T-cell (primary cell): Measurements from ENCODE around the gene PSD4. TPM values are rescaled to one million over a fixed set of nuclear protein-coding genes. Genes with fewer than 3 reads are reported as not detected.

ENCODE experiments used
- ATAC-seq, 4 experiments: fragments of 200-7000 bp in 3 of 4; fragments of 150-1000 bp in 1 of 4; cut with Tn5 transposase; replicated peaks in 1 of 4; 1 replicate in 3 of 4; 2 replicates in 1 of 4; pipeline ENCODE4 v1.10.0; 2021; ENCODE audit warnings: moderate library complexity in 3 of 4, mild to moderate bottlenecking in 2 of 4, moderate number of reproducible peaks in 1 of 4
- CTCF ChIA-PET, 2 donors: fragments of 300-600 bp; sonication (Branson Sonifier 250); formaldehyde crosslinking; loops; one replicate each; lab custom pipeline; 2022; ENCODE audit warnings: antibody characterized with exemption in 2 of 2; lab: Charles Lee
- POLR2A ChIA-PET, 2 donors: fragments of 300-600 bp; sonication (Branson Sonifier 250); formaldehyde crosslinking; loops; one replicate each; lab custom pipeline; 2022; ENCODE audit warnings: antibody characterized with exemption in 2 of 2; lab: Charles Lee
- DNase-seq, 35 experiments: peaks; one replicate each; pipeline versions ENCODE4 v3.0.0 to v3.0.0-alpha.2; 2013 to 2023
- H3K27ac ChIP-seq: one replicate; pipeline ENCODE4 v1.5.1; 2013; ENCODE audit warnings: low read length
- H3K27me3 ChIP-seq, 2 experiments: replicated peaks in 1 of 2; 1 replicate in 1 of 2; 2 replicates in 1 of 2; pipeline versions ENCODE4 v1.6.1 to v1.7.0; 2013; ENCODE audit warnings: low read length in 1 of 2, mixed read lengths in 1 of 2; ENCODE audit not compliant: control insufficient read depth in 2 of 2, insufficient read depth in 2 of 2; ENCODE audit errors: extremely low read depth in 1 of 2
- H3K36me3 ChIP-seq, 2 donors: 1 replicate in 1 of 2; 2 replicates in 1 of 2; pipeline versions ENCODE4 v1.6.1 to v1.7.0; 2013; ENCODE audit warnings: low read length in 1 of 2; ENCODE audit not compliant: control insufficient read depth in 2 of 2, insufficient read depth in 1 of 2; ENCODE audit errors: extremely low read depth in 1 of 2
- H3K4me1 ChIP-seq, 2 experiments: 1 replicate in 1 of 2; 2 replicates in 1 of 2; pipeline versions ENCODE4 v1.6.1 to v1.7.0; 2013; ENCODE audit warnings: low read length in 2 of 2, mixed read lengths in 1 of 2; ENCODE audit not compliant: insufficient read depth in 2 of 2, control insufficient read depth in 1 of 2; ENCODE audit errors: extremely low read depth in 1 of 2
- H3K4me3 ChIP-seq, 2 donors: 1 replicate in 1 of 2; 2 replicates in 1 of 2; pipeline versions ENCODE4 v1.5.1 to v1.7.0; 2013; ENCODE audit warnings: mild to moderate bottlenecking in 2 of 2, low read length in 1 of 2, moderate library complexity in 1 of 2; ENCODE audit not compliant: control insufficient read depth in 1 of 2; ENCODE audit errors: extremely low read depth in 1 of 2
- H3K9me3 ChIP-seq: 2 replicates; pipeline ENCODE4 v1.7.0; 2013
- H3K27ac Mint-ChIP-seq, 2 donors: one replicate each; pipeline ENCODE4 v1.8.0; 2020 to 2021; ENCODE audit warnings: mild to moderate bottlenecking in 2 of 2, mixed read lengths in 2 of 2
- H3K27me3 Mint-ChIP-seq, 2 donors: one replicate each; pipeline ENCODE4 v1.8.0; 2021 to 2022; ENCODE audit warnings: mixed read lengths in 2 of 2
- H3K36me3 Mint-ChIP-seq: one replicate; pipeline ENCODE4 v1.8.0; 2021; ENCODE audit warnings: mixed read lengths
- H3K4me1 Mint-ChIP-seq, 3 donors: one replicate each; pipeline ENCODE4 v1.8.0; 2020 to 2022; ENCODE audit warnings: mixed read lengths in 3 of 3, mild to moderate bottlenecking in 1 of 3
- H3K4me3 Mint-ChIP-seq, 3 donors: one replicate each; pipeline ENCODE4 v1.8.0; 2020 to 2022; ENCODE audit warnings: mild to moderate bottlenecking in 3 of 3, mixed read lengths in 3 of 3, moderate library complexity in 3 of 3
- H3K9me3 Mint-ChIP-seq, 3 donors: one replicate each; pipeline ENCODE4 v1.8.0; 2020 to 2022; ENCODE audit warnings: mixed read lengths in 3 of 3
- WGBS: methylation state at CpG from one replicate; pipeline ENCODE4 v1.1.5; 2013; ENCODE audit warnings: missing lambda C conversion rate; ENCODE audit not compliant: insufficient coverage; 5-methylcytosine and 5-hydroxymethylcytosine counted together
- total RNA-seq, 35 experiments: library from RNA in 6 of 35; stranded (reverse) in 6 of 35; fragments of 120-200 nt in 1 of 35; gene quantifications; one replicate each; pipeline versions ENCODE4 v1.2.1 to v1.2.4 and lab custom pipeline; 2013 to 2026

The PSD4 gene
- total RNA-seq, 5 donors from 2014 or later (not counting 1 experiment from before 2014, with no cell fraction given): 145 to 217 (median 150) TPM

DNA sequence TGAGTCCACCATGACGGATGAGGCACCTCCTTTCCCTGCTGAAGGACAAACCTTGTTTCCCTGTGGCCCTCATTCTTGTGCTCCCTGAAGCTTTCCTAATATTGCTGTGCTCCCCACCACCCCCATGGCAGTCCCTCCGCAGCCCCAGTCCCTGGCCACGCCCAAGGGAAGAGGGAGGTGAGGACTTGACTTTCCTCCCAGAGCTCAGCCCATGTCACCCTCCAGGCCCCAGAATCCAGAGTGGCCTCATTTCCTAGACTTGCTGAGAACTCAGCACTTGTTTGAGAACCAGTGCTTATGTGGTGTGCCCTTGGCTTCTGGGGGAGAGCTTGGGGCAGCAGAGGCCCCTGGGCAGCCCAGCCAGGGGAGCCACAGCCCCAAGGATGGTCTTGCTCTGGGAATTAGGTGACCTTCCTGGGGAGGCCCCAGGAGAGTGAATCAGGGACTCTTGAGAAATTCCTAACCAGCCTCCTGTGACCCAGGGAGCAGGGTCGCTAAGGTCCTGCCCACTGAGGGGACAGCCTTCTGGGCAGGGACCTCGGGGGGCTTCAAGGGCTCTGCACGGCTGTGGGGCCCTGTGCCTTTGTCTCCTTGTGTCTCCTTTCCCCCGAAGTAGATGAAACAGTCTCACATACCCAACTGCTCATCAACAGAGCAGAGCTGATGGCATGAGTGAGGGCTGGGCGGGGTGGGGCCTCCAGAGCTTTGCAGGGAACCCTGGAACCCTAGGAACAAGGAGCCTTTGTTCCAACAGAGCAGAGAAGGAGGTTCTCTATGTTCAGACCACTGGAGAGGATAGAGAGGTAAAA, 27.9 kb downstream of the PSD4 start:
- Mint-ChIP-seq H3K4me3 (no peak overlapping the region), H3K27me3 (no peaks in the 10 kb centered on the region), H3K36me3 (peaks cover 24% of the 10 kb centered on the region), H3K4me1 (peaks cover 17 to 29% (median 28%) of the 10 kb centered on the region in 3 donors), H3K9me3 (no peaks in the 10 kb centered on the region), H3K27ac (no peak overlapping the region)
- H3K36me3 ChIP-seq: peaks cover 13 to 63% of the 10 kb centered on the region in 2 donors
- peaks cover 0 to 26% of the 10 kb centered on the region in 2 experiments for H3K4me1 ChIP-seq
- ATAC-seq (no peak), DNase-seq (no peak)
- ChIA-PET CTCF (interaction anchor here in 1 of 2 donors (0.6 to 1.3 kb wide), 2 partner anchors 64 to 184 kb away, joined by 4 to 8 read pairs; no protein-coding TSS in a partner anchor), POLR2A (no interaction called here)
- H3K27me3 ChIP-seq: no peaks in the 10 kb centered on the region
- no peaks in the 10 kb centered on the region for H3K9me3 ChIP-seq
- H3K4me3 ChIP-seq: no peak overlapping the region
- WGBS: 90% methylated on average over 2 of the region's 8 CpGs
- no peak overlapping the region for H3K27ac ChIP-seq

DNA sequence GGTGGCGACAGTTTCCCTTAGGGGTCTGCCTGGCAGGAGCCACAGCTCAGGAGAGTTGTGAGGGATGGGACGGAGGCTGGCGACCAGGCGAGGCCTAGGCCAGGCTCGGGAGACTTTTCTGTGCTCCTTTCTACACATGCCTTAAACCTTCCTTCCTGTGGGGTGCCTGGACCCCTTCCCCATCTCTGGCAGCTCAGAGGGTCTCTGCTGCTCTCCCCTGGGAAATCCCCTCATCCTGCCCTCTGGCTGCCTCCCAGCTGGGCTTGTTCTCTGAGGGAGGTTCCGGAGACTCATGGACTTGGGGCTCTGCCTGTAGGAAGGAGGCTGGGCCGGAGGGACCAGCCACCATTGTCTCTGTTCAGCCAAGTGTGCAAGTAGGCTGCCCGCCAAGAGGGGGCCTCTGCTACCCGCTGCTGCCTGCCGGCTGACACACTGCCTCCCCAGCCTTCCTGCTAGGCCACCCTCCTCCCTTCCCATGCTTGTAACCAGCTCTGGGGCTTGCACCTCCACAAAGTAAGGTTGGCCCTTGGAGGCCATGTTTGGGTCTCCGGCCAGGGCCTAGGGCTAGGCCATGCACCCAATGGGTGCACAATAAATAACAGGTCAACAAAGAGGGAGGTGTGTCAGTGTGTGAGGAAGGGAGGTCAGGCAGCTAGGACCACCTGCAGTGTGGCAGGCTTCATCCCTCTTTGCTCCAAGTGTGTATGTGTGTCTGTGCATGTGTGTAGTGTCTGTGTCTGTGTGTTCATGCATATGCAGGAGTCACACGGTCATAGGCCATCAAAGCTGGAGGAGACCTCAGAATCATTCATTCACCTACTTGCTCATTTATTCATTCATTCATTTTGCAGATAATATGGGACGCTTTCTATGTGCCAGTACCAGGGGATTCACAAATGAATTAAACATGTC, 28.8 kb downstream of the PSD4 start:
- Histone ChIP-seq H3K36me3 (peaks cover 10 to 54% of the 10 kb centered on the region in 2 donors), H3K9me3 (no peaks in the 10 kb centered on the region), H3K4me3 (no peak overlapping the region), H3K27me3 (no peaks in the 10 kb centered on the region), H3K4me1 (peaks cover 0 to 26% of the 10 kb centered on the region in 2 experiments), H3K27ac (no peak overlapping the region)
- ATAC-seq: no peak
- ChIA-PET CTCF (interaction anchor here (0.8 to 4.3 kb wide), 4 partner anchors 40 to 67 kb away, joined by 3 to 58 read pairs (median 6); no protein-coding TSS in a partner anchor), POLR2A (no interaction called here)
- Mint-ChIP-seq H3K4me3 (no peak overlapping the region), H3K9me3 (no peaks in the 10 kb centered on the region), H3K27me3 (no peaks in the 10 kb centered on the region), H3K36me3 (peaks cover 17% of the 10 kb centered on the region), H3K4me1 (peaks cover 15 to 28% (median 23%) of the 10 kb centered on the region in 3 donors), H3K27ac (peak overlapping the region; percentile 24 to 44)
- no peak for DNase-seq
- WGBS: 67% methylated on average over 5 of the region's 13 CpGs

DNA sequence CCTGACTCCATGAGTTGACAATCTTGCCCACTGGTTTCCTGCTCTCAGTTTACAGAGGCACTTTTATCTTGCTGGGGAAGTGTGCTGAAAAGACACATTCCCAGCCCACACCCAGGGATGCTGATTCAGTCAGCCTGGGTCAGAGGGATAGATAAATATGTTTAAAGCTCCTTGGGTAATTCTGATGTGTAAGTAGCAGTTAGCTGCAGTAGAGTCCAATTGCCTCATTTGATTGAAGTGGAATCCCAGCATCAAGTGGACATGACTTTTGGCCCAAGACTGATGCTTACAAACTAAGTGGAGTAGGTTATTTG, 29.4 kb downstream of the PSD4 start:
- Mint-ChIP-seq H3K27me3 (no peaks in the 10 kb centered on the region), H3K4me3 (no peak overlapping the region), H3K27ac (peak overlapping the region in 1 of 2 donors; percentile 24), H3K36me3 (peaks cover 17% of the 10 kb centered on the region), H3K9me3 (no peaks in the 10 kb centered on the region), H3K4me1 (peaks cover 17 to 32% (median 25%) of the 10 kb centered on the region in 3 donors)
- H3K36me3 ChIP-seq: peaks cover 7 to 48% of the 10 kb centered on the region in 2 donors
- no peaks in the 10 kb centered on the region for H3K27me3 ChIP-seq
- DNase-seq (no peak), ATAC-seq (no peak)
- ChIA-PET POLR2A (no interaction called here), CTCF (interaction anchor here (0.7 to 4.3 kb wide), 9 partner anchors 10 to 183 kb away, joined by 3 to 58 read pairs (median 4); no protein-coding TSS in a partner anchor)
- H3K4me1 ChIP-seq: peaks cover 0 to 26% of the 10 kb centered on the region in 2 experiments
- no peak overlapping the region for H3K4me3 ChIP-seq
- H3K9me3 ChIP-seq: no peaks in the 10 kb centered on the region
- no peak overlapping the region for H3K27ac ChIP-seq

DNA sequence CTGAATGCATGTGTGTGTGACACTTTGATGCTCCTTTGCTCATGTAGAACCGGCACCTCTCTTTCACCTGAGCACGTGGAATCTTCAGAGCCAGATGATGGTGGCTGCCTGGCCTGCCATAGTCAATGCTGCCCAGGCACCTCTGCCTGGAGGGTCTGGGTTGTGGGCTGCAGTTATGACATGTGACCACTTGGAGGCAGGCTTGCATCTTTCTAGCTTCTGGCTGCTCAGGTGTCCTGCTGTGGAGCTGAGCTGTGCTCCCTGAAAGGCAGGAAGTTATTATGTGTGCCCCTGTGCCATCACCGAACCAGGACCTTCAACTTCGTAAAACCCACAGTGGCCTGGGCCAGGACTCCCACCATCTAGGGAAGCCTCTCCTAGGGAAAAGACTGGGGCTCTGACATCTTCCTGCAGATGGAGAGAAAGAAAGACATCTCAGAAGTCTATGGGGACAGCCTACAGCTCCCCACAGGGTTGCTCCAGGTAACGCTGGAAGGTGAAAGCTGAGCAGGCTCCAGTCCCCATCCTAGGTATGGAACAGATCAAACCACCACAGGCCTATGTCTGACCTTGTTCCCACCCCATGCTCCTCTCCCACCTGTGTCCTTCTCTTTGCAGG, 30.2 kb downstream of the PSD4 start:
- Histone ChIP-seq H3K27ac (peak overlapping the region; percentile 67), H3K4me3 (no peak overlapping the region), H3K9me3 (no peaks in the 10 kb centered on the region), H3K4me1 (peaks cover 0 to 21% of the 10 kb centered on the region in 2 experiments), H3K27me3 (no peaks in the 10 kb centered on the region), H3K36me3 (peaks cover 7 to 41% of the 10 kb centered on the region in 2 donors)
- H3K36me3 Mint-ChIP-seq: peaks cover 17% of the 10 kb centered on the region
- H3K4me3 Mint-ChIP-seq: peak overlapping the region in 1 of 3 donors; percentile 40
- POLR2A ChIA-PET: interaction anchor here (0.5 to 1.1 kb wide), 4 partner anchors 29 to 66 kb away, joined by 3 to 5 read pairs (median 4); no protein-coding TSS in a partner anchor
- peak; percentile 52 to 87 (median 71) for DNase-seq
- no peaks in the 10 kb centered on the region for H3K9me3 Mint-ChIP-seq
- CTCF ChIA-PET: interaction anchor here (0.6 to 4.3 kb wide), 35 partner anchors 9 to 207 kb away, joined by 3 to 58 read pairs (median 4); partner anchors contain the start of gene PSD4 (in 1 of the 2)
- H3K27me3 Mint-ChIP-seq: no peaks in the 10 kb centered on the region
- H3K27ac Mint-ChIP-seq: peak overlapping the region; percentile 93 to 95
- WGBS: 18% methylated on average over 5 of the region's 5 CpGs
- H3K4me1 Mint-ChIP-seq: peaks cover 18 to 35% (median 26%) of the 10 kb centered on the region in 3 donors
- peak; percentile 83 to 91 (median 84) for ATAC-seq

DNA sequence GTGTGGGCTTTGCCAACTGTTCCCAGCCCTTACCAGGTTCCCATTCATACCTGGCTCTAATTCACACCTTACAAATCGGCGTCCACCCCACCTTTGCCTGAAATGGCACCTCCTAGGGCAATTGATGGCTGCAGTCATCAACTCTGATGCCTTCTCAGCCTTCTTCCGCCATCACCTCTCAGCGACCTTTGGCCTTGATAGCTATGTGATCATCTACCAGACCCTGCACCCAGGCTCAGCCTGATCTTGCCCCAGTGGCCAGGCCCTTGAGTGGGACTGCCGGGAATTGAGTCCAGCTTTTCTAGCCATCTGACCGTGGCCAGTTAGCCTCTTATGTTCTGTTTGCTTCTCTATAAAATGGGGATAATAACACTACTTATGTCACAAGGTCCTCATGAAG, 32.5 kb downstream of the PSD4 start:
- ChIA-PET CTCF (interaction anchor here (0.7 to 4.3 kb wide), 5 partner anchors 45 to 886 kb away, joined by 3 to 58 read pairs (median 9); no protein-coding TSS in a partner anchor), POLR2A (interaction anchor here in 1 of 2 donors (0.6 kb wide), 1 partner anchor 153 kb away, joined by 4 read pairs; no protein-coding TSS in a partner anchor)
- DNase-seq: no peak
- no peaks in the 10 kb centered on the region for H3K27me3 Mint-ChIP-seq
- H3K4me3 Mint-ChIP-seq: no peak overlapping the region
- Histone ChIP-seq H3K4me3 (no peak overlapping the region), H3K27me3 (no peaks in the 10 kb centered on the region), H3K9me3 (no peaks in the 10 kb centered on the region), H3K27ac (no peak overlapping the region), H3K36me3 (peaks cover 2 to 18% of the 10 kb centered on the region in 2 donors), H3K4me1 (peaks cover 0 to 19% of the 10 kb centered on the region in 2 experiments)
- 90% methylated on average over 5 of the region's 6 CpGs for WGBS
- H3K4me1 Mint-ChIP-seq: peaks cover 18 to 35% (median 24%) of the 10 kb centered on the region in 3 donors
- ATAC-seq: no peak
- H3K36me3 Mint-ChIP-seq: peaks cover 5% of the 10 kb centered on the region
- H3K9me3 Mint-ChIP-seq: no peaks in the 10 kb centered on the region
- peak overlapping the region; percentile 65 to 91 for H3K27ac Mint-ChIP-seq
